OCI-LY1 (cell line): ENCODE results near the gene PAPOLA.

Experiments used
- H2AFZ ChIP-seq: fragments of 200-600 bp; sonication (generic), shearing (Covaris generic); 2 replicates; pipeline ENCODE4 v1.6.0; 2014; ENCODE audit warnings: antibody characterized with exemption, mild to moderate bottlenecking, low read length
- H3F3A ChIP-seq: fragments of 200-600 bp; sonication (generic), shearing (Covaris generic); 2 replicates; pipeline ENCODE4 v1.6.0; 2014; ENCODE audit warnings: mild to moderate bottlenecking, antibody characterized with exemption, low read length, moderate library complexity; ENCODE audit not compliant: insufficient read depth
- H3K27ac ChIP-seq: fragments of 200-600 bp; sonication (generic); 2 replicates; pipeline ENCODE4 v1.5.1; 2014; ENCODE audit warnings: low read length, mixed run types, mild to moderate bottlenecking, low read depth; ENCODE audit not compliant: poor library complexity, severe bottlenecking
- H3K27me3 ChIP-seq: fragments of 200-600 bp; sonication (generic); 2 replicates; pipeline ENCODE4 v1.6.0; 2014; ENCODE audit warnings: antibody characterized with exemption, mild to moderate bottlenecking, low read length, moderate library complexity; ENCODE audit not compliant: insufficient read depth
- H3K36me3 ChIP-seq: fragments of 200-600 bp; sonication (generic); 2 replicates; pipeline ENCODE4 v1.6.1; 2014; ENCODE audit warnings: mild to moderate bottlenecking, antibody characterized with exemption, low read length, moderate library complexity, mixed read lengths; ENCODE audit not compliant: insufficient read depth
- H3K4me1 ChIP-seq: fragments of 200-600 bp; sonication (generic); 2 replicates; pipeline ENCODE4 v1.5.1; 2014; ENCODE audit warnings: mild to moderate bottlenecking, low read length, moderate library complexity; ENCODE audit not compliant: insufficient read depth, severe bottlenecking
- H3K4me2 ChIP-seq: fragments of 200-600 bp; sonication (generic), shearing (Covaris generic); 2 replicates; pipeline ENCODE4 v1.6.1; 2014; ENCODE audit warnings: low read length
- H3K4me3 ChIP-seq: fragments of 200-600 bp; sonication (generic); 2 replicates; pipeline ENCODE4 v1.5.1; 2014; ENCODE audit warnings: low read length, low read depth, mild to moderate bottlenecking, mixed read lengths; ENCODE audit not compliant: poor library complexity, severe bottlenecking
- H3K79me2 ChIP-seq: fragments of 200-600 bp; shearing (Covaris generic); 2 replicates; pipeline ENCODE4 v1.6.1; 2016; ENCODE audit warnings: mixed run types, low read length, mixed read lengths; ENCODE audit not compliant: insufficient read depth
- H3K9ac ChIP-seq: fragments of 200-600 bp; sonication (generic), shearing (Covaris generic); 2 replicates; pipeline ENCODE4 v1.6.1; 2014; ENCODE audit warnings: mild to moderate bottlenecking, low read length, mixed read lengths
- H3K9me2 ChIP-seq: fragments of 200-600 bp; sonication (generic), shearing (Covaris generic); 2 replicates; pipeline ENCODE4 v1.6.1; 2014; ENCODE audit warnings: low read depth, mild to moderate bottlenecking, low read length, mixed read lengths
- H3K9me3 ChIP-seq: fragments of 200-600 bp; shearing (Covaris generic); 2 replicates; pipeline ENCODE4 v1.6.1; 2014; ENCODE audit warnings: low read length, mixed read lengths
- H4K20me1 ChIP-seq: fragments of 200-600 bp; sonication (generic), shearing (Covaris generic); 2 replicates; pipeline ENCODE4 v1.6.0; 2016; ENCODE audit warnings: mild to moderate bottlenecking, low read length; ENCODE audit not compliant: insufficient read depth
- EZH2 ChIP-seq: fragments of 200-600 bp; sonication (generic), shearing (Covaris generic); IDR thresholded peaks from 2 replicates; pipeline ENCODE4 v1.8.0; 2017; ENCODE audit warnings: borderline replicate concordance, mixed run types, mild to moderate bottlenecking, antibody characterized with exemption, low read length, moderate library complexity, mixed read lengths
- TF ChIP-seq, protein P1 (sequence below): fragments of 200-600 bp; sonication (generic), shearing (Covaris generic); IDR thresholded peaks from 2 replicates; pipeline ENCODE4 v1.5.1; 2017; ENCODE audit warnings: mild to moderate bottlenecking, antibody characterized with exemption, low read length, moderate library complexity, mixed read lengths

Gene PAPOLA

DNA sequence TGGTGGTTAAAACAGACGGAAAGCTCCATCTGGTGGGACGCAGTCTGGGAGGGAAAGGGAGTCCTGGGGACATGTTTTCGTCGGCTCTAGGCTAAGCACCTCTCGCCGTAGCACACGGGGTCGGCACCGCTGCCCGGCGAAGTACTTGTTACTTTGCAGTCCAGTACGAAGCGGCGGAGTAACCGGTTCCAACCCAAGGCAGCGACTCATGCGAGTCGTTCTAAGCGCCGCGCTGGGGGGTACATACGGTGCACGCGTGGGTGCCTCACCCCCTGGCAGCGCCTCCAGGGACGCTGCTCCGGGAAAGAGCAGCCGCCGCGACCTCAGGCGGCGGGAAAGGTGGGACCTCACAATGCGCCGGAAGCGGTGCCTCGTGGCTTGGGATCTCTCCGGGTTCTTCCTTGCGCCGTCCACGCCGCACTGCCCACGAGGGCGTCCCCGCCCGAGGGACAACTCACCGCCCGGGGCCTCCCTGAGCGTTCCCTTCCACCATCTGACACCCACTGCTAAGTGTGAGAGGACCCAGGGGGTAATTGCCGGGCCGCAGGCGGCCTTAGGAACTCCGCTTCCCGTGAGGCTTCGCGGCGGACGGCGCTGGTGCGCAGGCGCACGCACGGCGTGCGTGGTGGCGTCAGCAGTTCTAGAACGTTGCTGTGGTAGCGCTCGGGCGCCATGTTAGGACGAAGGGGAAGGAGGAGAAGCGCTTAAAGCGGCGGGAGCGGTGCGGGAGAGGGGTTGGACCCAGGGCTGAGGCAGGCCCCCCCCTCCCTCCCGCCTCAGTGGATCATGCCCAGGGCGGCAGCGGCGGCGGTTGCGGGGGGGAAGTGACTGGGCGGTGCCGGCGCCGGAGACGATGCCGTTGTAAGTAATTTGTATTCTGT, at the start of gene PAPOLA:
PAPOLA (plus strand) TSS at position 643 of the 881 bp plus-strand sequence; CDS start at position 854, 211 bp downstream.
- Histone ChIP-seq H3K9ac (peak within 1 kb of the TSS; percentile 88), H3F3A (no peaks in the 10 kb centered on the region; the same call in 1 of the 2 replicates), H3K9me3 (no peaks in the 10 kb centered on the region), H3K4me1 (peaks cover 51% of the 10 kb centered on the region), H2AFZ (no peak within 1 kb of the TSS), H3K27me3 (no peaks in the 10 kb centered on the region), H3K4me3 (peak within 1 kb of the TSS; percentile 83), H3K27ac (peak within 1 kb of the TSS; percentile 55), H3K36me3 (peaks cover 25% of the 10 kb centered on the region), H3K9me2 (no peaks in the 10 kb centered on the region), H3K4me2 (peak within 1 kb of the TSS; percentile 97), H4K20me1 (no peaks in the 10 kb centered on the region), H3K79me2 (peaks cover 46% of the 10 kb centered on the region)
- no peak for TF ChIP-seq EZH2
- TF ChIP-seq, protein P1, sequence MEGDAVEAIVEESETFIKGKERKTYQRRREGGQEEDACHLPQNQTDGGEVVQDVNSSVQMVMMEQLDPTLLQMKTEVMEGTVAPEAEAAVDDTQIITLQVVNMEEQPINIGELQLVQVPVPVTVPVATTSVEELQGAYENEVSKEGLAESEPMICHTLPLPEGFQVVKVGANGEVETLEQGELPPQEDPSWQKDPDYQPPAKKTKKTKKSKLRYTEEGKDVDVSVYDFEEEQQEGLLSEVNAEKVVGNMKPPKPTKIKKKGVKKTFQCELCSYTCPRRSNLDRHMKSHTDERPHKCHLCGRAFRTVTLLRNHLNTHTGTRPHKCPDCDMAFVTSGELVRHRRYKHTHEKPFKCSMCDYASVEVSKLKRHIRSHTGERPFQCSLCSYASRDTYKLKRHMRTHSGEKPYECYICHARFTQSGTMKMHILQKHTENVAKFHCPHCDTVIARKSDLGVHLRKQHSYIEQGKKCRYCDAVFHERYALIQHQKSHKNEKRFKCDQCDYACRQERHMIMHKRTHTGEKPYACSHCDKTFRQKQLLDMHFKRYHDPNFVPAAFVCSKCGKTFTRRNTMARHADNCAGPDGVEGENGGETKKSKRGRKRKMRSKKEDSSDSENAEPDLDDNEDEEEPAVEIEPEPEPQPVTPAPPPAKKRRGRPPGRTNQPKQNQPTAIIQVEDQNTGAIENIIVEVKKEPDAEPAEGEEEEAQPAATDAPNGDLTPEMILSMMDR = no peak

DNA sequence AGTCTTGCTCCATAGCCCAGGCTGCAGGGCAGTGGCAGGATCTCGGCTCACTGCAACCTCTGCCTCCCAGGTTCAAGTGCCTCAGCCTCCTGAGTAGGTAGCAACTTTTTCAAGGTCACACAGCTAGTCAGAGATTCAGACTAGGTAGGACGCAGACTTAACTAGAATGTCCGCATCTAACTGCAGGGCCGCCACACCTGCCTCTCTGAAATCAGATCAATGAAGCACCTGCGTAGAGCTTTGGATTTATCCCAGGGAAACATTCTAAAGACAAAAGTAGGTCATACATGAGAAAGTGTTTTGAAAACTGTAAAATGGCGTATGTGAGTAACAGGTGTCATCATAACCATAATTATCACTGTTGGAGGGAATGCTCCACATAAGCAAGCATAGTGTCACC, 49.5 kb upstream of the PAPOLA start:
- Histone ChIP-seq H3K79me2 (no peaks in the 10 kb centered on the region), H3K4me2 (no peak overlapping the region), H3K27me3 (no peaks in the 10 kb centered on the region)

DNA sequence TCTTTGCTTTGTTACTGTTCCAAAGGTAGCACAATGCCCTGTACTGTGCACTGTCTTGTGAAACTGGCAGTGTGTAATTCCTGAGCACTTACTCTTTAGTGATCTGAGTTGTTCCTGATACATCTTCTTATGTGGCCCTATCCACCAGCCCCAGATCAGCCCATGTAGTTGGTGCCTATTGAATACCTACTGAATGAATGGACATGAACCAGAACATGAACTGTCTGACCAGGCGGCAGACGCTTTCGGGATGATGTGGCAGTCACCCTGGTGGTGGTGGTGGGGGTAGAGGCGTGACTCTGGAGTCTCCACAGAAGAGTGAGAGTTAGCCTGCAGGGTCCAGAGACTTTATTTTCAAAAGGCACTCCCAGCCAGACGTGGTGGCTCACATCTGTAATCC, 46.6 kb upstream of the PAPOLA start:
- H4K20me1 ChIP-seq = no peaks in the 10 kb centered on the region
- H3K4me3 ChIP-seq = no peak overlapping the region
- no peak overlapping the region for H2AFZ ChIP-seq
- TF ChIP-seq EZH2 = no peak
- TF ChIP-seq, protein P1 = no peak
- no peak overlapping the region for H3K9ac ChIP-seq
- no peaks in the 10 kb centered on the region for H3K36me3 ChIP-seq
- H3K27ac ChIP-seq = no peak overlapping the region
- no peaks in the 10 kb centered on the region for H3F3A ChIP-seq
- H3K4me2 ChIP-seq = no peak overlapping the region
- no peaks in the 10 kb centered on the region for H3K9me2 ChIP-seq
- H3K4me1 ChIP-seq = no peaks in the 10 kb centered on the region
- peaks cover 3% of the 10 kb centered on the region; the same call in 1 of the 2 replicates for H3K27me3 ChIP-seq
- H3K9me3 ChIP-seq = no peaks in the 10 kb centered on the region
- no peaks in the 10 kb centered on the region for H3K79me2 ChIP-seq

More for the DNA sequence above, 49.5 kb upstream of the PAPOLA start:
- no peak overlapping the region for H3K9ac ChIP-seq
- no peak overlapping the region for H2AFZ ChIP-seq
- H3K9me2 ChIP-seq = no peaks in the 10 kb centered on the region
- H3K4me3 ChIP-seq = no peak overlapping the region
- H3K4me1 ChIP-seq = no peaks in the 10 kb centered on the region
- H4K20me1 ChIP-seq = no peaks in the 10 kb centered on the region
- no peaks in the 10 kb centered on the region for H3K36me3 ChIP-seq
- no peak overlapping the region for H3K27ac ChIP-seq
- no peaks in the 10 kb centered on the region for H3F3A ChIP-seq
- TF ChIP-seq, protein P1 = no peak
- TF ChIP-seq EZH2 = no peak
- no peaks in the 10 kb centered on the region for H3K9me3 ChIP-seq
